Measurements from ENCODE around the gene AEN. TPM values are rescaled to one million over a fixed set of nuclear protein-coding genes. Genes with fewer than 3 reads are reported as not detected.

AEN gene
- total RNA-seq, 3 donors from 2014 or later: 8.9 to 22.6 (median 13.3) TPM

DNA sequence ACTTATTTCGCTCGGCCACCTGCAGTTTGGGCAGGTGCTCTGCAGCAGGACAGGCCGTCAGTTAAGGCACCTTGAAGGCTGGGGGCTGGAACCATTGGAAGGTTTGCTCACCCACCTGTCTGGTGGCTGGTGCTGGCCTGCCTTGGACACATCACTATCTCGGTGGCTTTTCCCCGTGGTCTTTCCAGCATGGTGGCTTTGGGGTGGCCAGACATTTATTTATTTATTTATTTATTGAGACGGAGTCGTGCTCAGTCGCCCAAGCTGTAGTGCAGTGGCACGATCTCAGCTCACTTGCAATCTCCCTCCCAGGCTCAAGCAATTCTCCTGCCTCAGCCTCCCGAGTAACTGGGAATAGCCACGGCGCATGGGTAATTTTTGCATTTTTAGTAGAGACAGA is 29.4 kb downstream of the AEN start:
- intact Hi-C loops (cut with DNase I, micrococcal nuclease): loop anchor here in 1 of 2 donors (10.0 kb wide), 1 partner anchor 184 kb away; no protein-coding TSS in a partner anchor
- DNase-seq: peak in 1 of 3 donors; percentile 0

DNA sequence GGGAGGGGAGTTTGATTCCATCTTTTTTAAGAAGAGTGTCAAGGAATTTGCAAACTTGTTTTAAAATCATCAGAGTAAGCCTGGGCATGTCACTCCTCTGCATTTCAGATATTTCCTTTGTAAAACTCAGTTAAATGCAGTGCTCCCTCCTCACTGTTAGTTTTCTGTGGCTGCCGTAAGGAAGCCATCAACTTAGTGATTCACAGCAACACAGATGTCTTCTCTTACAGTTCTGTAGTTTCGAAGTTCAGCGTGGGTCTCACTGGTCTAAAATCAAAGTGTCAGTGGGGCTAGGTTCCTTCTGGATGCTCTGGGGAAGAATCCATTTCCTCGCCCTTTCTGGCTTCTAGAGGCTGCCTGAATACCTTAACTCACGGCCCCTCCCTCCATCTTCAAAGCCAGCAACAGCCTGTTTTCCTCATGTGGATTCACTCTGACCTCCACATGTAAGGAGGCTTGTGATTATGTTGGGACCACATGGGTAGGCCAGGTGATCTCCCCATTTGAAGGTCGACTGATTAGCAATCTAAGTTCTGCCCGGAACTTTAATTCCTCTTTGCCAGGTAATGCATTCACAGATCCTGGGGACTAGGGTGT is 30.1 kb downstream of the AEN start:
- intact Hi-C loops (cut with DNase I, micrococcal nuclease): loop anchor here in 1 of 2 donors (10.0 kb wide), 1 partner anchor 184 kb away; no protein-coding TSS in a partner anchor
- DNase-seq: no peak

More for the DNA sequence above, 29.4 kb downstream of the AEN start:
- Histone ChIP-seq H3K36me3 (ENCODE audit: low read depth) (no peaks in the 10 kb centered on the region), H3K4me3 (no peak overlapping the region), H3K9me3 (no peaks in the 10 kb centered on the region), H3K4me1 (ENCODE audit: low read depth) (peaks cover 27% of the 10 kb centered on the region)
- no peak for ATAC-seq
- TF ChIP-seq, protein P1, sequence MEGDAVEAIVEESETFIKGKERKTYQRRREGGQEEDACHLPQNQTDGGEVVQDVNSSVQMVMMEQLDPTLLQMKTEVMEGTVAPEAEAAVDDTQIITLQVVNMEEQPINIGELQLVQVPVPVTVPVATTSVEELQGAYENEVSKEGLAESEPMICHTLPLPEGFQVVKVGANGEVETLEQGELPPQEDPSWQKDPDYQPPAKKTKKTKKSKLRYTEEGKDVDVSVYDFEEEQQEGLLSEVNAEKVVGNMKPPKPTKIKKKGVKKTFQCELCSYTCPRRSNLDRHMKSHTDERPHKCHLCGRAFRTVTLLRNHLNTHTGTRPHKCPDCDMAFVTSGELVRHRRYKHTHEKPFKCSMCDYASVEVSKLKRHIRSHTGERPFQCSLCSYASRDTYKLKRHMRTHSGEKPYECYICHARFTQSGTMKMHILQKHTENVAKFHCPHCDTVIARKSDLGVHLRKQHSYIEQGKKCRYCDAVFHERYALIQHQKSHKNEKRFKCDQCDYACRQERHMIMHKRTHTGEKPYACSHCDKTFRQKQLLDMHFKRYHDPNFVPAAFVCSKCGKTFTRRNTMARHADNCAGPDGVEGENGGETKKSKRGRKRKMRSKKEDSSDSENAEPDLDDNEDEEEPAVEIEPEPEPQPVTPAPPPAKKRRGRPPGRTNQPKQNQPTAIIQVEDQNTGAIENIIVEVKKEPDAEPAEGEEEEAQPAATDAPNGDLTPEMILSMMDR (IDR thresholded peaks at IDR 0.05): no peak

DNA sequence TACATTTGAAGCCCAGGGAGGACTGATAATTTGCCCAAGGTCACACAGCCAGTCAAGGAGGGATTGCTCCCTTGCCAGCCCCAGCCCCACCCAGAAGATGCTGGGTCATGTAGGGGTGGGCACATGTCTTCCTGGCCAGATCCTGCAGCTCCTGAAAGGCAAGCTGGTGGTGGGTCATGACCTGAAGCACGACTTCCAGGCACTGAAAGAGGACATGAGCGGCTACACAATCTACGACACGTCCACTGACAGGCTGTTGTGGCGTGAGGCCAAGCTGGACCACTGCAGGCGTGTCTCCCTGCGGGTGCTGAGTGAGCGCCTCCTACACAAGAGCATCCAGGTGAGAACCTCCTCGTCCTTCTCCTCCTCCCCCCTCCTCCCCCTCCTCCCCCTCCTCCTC is 30.8 kb downstream of the AEN start:
- intact Hi-C loops (cut with DNase I, micrococcal nuclease): loop anchor here in 1 of 2 donors (10.0 kb wide), 1 partner anchor 183 kb away; no protein-coding TSS in a partner anchor
- DNase-seq: peak in 1 of 3 donors; percentile 1

More for the DNA sequence above, 30.1 kb downstream of the AEN start:
- H3K4me1 ChIP-seq (ENCODE audit: low read depth): peaks cover 27% of the 10 kb centered on the region
- no peak overlapping the region for H3K4me3 ChIP-seq
- H3K36me3 ChIP-seq (ENCODE audit: low read depth): no peaks in the 10 kb centered on the region
- no peak for ATAC-seq
- H3K9me3 ChIP-seq: no peaks in the 10 kb centered on the region
- TF ChIP-seq, protein P1 (IDR thresholded peaks at IDR 0.05): no peak

DNA sequence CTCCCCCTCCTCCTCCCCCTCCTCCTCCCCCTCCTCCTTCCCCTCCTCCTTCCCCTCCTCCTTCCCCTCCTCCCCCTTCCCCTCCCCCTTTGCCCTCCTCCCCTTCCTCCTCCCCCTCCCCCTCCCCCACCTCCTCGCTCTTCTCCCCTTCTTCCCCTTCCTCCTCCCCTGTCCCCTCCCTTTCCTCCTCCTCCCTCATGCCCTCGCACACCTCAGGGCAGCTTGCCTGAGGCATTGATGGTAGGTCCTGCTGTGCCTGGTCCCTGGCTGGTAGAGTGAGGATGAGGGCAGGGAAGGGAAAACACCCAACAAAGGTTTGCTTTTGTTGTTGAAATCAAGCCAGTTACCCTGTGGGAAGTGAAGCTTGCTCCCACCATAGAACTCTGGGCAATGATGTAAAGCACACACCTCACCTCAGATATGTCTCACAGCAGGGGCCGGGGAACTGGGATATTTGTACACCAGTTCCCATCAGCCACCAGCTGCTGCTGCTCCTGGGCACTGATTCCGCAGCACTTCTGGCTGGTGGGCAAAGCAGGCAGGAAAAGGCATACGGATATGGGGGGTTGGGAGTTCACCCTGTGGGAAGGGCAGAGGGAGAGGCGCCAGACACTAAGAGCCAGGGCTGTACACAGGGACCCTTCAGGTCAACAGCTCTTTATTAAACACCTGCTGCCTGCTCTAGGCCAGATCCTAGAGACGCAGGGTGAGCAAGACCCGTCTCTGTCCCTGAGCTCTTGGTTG is 31.5 kb downstream of the AEN start:
- ATAC-seq (no peak), DNase-seq (peak in 1 of 3 donors; percentile 0)
- TF ChIP-seq, protein P1 (IDR thresholded peaks at IDR 0.05): no peak
- Histone ChIP-seq H3K9me3 (no peaks in the 10 kb centered on the region), H3K36me3 (ENCODE audit: low read depth) (no peaks in the 10 kb centered on the region), H3K4me3 (no peak overlapping the region), H3K4me1 (ENCODE audit: low read depth) (peaks cover 17% of the 10 kb centered on the region)
- intact Hi-C loops (cut with DNase I, micrococcal nuclease): loop anchor here in 1 of 2 donors (10.0 kb wide), 1 partner anchor 182 kb away; no protein-coding TSS in a partner anchor

More for the DNA sequence above, 30.8 kb downstream of the AEN start:
- Histone ChIP-seq H3K4me3 (no peak overlapping the region), H3K36me3 (ENCODE audit: low read depth) (no peaks in the 10 kb centered on the region), H3K4me1 (ENCODE audit: low read depth) (peaks cover 24% of the 10 kb centered on the region), H3K9me3 (no peaks in the 10 kb centered on the region)
- TF ChIP-seq, protein P1 (IDR thresholded peaks at IDR 0.05): no peak
- ATAC-seq: no peak

DNA sequence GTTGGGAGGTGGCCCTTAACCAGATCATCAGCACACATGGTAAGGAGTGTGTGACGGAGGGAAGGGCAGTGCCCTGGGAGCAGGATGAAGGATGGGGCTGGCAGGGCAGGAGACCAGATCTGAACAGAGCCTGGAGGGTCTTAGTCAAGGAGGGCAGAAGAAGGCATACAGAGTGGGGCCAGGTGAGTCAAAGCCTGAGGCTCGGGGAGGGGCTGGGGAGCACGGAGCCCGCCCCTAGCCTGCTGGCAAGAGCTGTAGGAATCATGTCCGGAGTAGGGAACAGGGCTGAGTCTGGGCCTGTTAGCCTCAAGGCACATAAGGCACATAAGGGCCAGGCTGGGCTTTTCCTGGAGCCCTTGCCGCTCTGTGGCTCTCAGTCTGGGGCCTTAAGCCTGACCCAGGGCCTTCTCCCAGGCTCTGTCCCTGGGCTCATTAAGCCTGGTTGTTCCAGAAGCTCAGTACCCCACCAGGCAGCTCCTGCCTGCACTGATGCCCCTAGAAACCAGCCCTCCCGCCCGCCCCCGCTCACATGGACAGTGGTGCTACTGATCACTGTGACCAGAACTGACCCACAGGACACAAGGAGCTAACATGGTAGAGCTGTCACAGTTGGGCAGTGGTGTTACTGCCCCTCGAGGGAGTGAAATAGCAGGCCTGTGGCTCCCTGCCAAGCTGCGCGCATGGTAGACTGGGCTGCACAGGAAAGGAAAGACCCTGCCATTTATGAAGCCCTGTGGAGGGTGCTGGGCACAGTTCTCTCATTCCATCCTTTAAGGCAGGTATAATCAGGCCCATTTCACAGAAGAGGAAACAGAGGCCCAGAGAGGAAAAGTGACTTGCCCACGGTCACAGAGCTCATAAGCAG is 32.3 kb downstream of the AEN start:
- intact Hi-C loops (cut with DNase I, micrococcal nuclease): loop anchor here in 1 of 2 donors (10.0 kb wide), 1 partner anchor 181 kb away; no protein-coding TSS in a partner anchor
- DNase-seq (peak in 1 of 3 donors; percentile 1), ATAC-seq (no peak)
- H3K9me3 ChIP-seq: no peaks in the 10 kb centered on the region
- H3K4me1 ChIP-seq (ENCODE audit: low read depth): peaks cover 11% of the 10 kb centered on the region
- TF ChIP-seq, protein P1 (IDR thresholded peaks at IDR 0.05): no peak
- H3K36me3 ChIP-seq (ENCODE audit: low read depth): no peaks in the 10 kb centered on the region
- H3K4me3 ChIP-seq: no peak overlapping the region

Data from mucosa of descending colon (tissue), 3 donors.